GM06990 (cell line): ENCODE measurements around the gene FNBP1L.

ENCODE experiments used
- DNase-seq: peaks from one replicate; pipeline ENCODE4 v3.0.0-alpha.2; 2011; ENCODE audit not compliant: insufficient read length; ENCODE audit errors: extremely low read depth
- H3K27me3 ChIP-seq: replicated peaks from 2 replicates; pipeline ENCODE4 v1.6.0; 2011; ENCODE audit warnings: low read length; ENCODE audit not compliant: control insufficient read depth, insufficient read depth
- H3K36me3 ChIP-seq: 2 replicates; pipeline ENCODE4 v1.5.1; 2011; ENCODE audit warnings: low read length; ENCODE audit not compliant: control insufficient read depth, insufficient read depth
- H3K4me3 ChIP-seq: replicated peaks from 2 replicates; pipeline ENCODE4 v1.5.1; 2011; ENCODE audit warnings: low read depth, mild to moderate bottlenecking, control low read depth, low read length
- CTCF ChIP-seq: IDR thresholded peaks from 2 replicates; pipeline ENCODE4 v1.5.1; 2011; ENCODE audit warnings: low read length, control low read depth, mild to moderate bottlenecking, inconsistent platforms; ENCODE audit not compliant: insufficient read depth, poor library complexity, severe bottlenecking

FNBP1L gene

GRCh38 chr1:93448983-93449804 is 1.3 kb downstream of the FNBP1L start:
- DNase-seq = no peak
- Histone ChIP-seq H3K4me3 (peak overlapping the region; percentile 61), H3K36me3 (no peaks in the 10 kb centered on the region), H3K27me3 (peaks cover 4% of the 10 kb centered on the region)
- TF ChIP-seq CTCF = no peak

GRCh38 chr1:93450321-93450720 is 2.4 kb downstream of the FNBP1L start:
- H3K36me3 ChIP-seq = no peaks in the 10 kb centered on the region
- no peak for TF ChIP-seq CTCF
- H3K27me3 ChIP-seq = peaks cover 4% of the 10 kb centered on the region
- no peak overlapping the region for H3K4me3 ChIP-seq
- DNase-seq = no peak

GRCh38 chr1:93453911-93454310 is 6.0 kb downstream of the FNBP1L start:
- Histone ChIP-seq H3K27me3 (peaks cover 2% of the 10 kb centered on the region), H3K36me3 (no peaks in the 10 kb centered on the region), H3K4me3 (no peak overlapping the region)
- TF ChIP-seq CTCF = no peak
- no peak for DNase-seq

GRCh38 chr1:93459126-93459525 is 11.2 kb downstream of the FNBP1L start:
- TF ChIP-seq CTCF = no peak
- Histone ChIP-seq H3K36me3 (no peaks in the 10 kb centered on the region), H3K27me3 (no peaks in the 10 kb centered on the region), H3K4me3 (no peak overlapping the region)
- no peak for DNase-seq

- TF ChIP-seq CTCF = no peak
- DNase-seq = no peak
- Histone ChIP-seq H3K4me3 (no peak overlapping the region), H3K36me3 (no peaks in the 10 kb centered on the region), H3K27me3 (no peaks in the 10 kb centered on the region)
Observed at GRCh38 chr1:93461236-93461635, 13.3 kb downstream of the FNBP1L start.
